Skeletal muscle tissue (tissue), 4 donors: ENCODE data around the gene KIF25. TPM values are rescaled to one million over a fixed set of nuclear protein-coding genes. Genes with fewer than 3 reads are reported as not detected.
"Not testable (repeated sequence)": the region's sequence is repeated elsewhere in the genome, so short reads cannot be mapped to it uniquely, and the experiment has no call there.

Experiments
- H3K27ac ChIP-seq: one replicate; pipeline ENCODE4 v1.7.0; 2013; ENCODE audit warnings: mild to moderate bottlenecking, low read depth, low read length, inconsistent platforms
- H3K27me3 ChIP-seq, 3 donors: one replicate each; pipeline ENCODE4 v1.7.0; 2013; ENCODE audit warnings: low read length in 3 of 3; ENCODE audit not compliant: control insufficient read depth in 3 of 3, insufficient read depth in 3 of 3
- H3K36me3 ChIP-seq, 3 donors: one replicate each; pipeline ENCODE4 v1.7.0; 2013; ENCODE audit warnings: low read length in 3 of 3; ENCODE audit not compliant: control insufficient read depth in 3 of 3, insufficient read depth in 3 of 3
- H3K4me1 ChIP-seq, 3 donors: one replicate each; pipeline ENCODE4 v1.7.0; 2013; ENCODE audit warnings: low read length in 3 of 3, mild to moderate bottlenecking in 3 of 3; ENCODE audit not compliant: control insufficient read depth in 3 of 3, insufficient read depth in 3 of 3
- H3K4me3 ChIP-seq, 3 donors: one replicate each; pipeline ENCODE4 v1.7.0; 2013; ENCODE audit warnings: low read length in 3 of 3
- H3K9ac ChIP-seq, 3 donors: one replicate each; pipeline ENCODE4 v1.7.0; 2013; ENCODE audit warnings: low read length in 3 of 3, mild to moderate bottlenecking in 3 of 3, moderate library complexity in 2 of 3, low read depth in 1 of 3
- H3K9me3 ChIP-seq, 3 donors: one replicate each; pipeline ENCODE4 v1.7.0; 2013; ENCODE audit warnings: low read length in 3 of 3; ENCODE audit not compliant: control insufficient read depth in 3 of 3
- total RNA-seq: library from RNA; depleted of rRNA; stranded (reverse); fragments of >200 nt; gene quantifications from one replicate; pipeline ENCODE4 v1.2.3, GENCODE V29; 2014
- donor health status: Osteomylitis.

KIF25 gene
- total RNA-seq, 1 donor from 2014 or later, result not detected

- no peaks in the 10 kb centered on the region for H3K36me3 ChIP-seq
- H3K9ac ChIP-seq, result no peak overlapping the region
- peaks cover 0 to 11% (median 2%) of the 10 kb centered on the region in 3 donors for H3K4me1 ChIP-seq
- no peak overlapping the region for H3K4me3 ChIP-seq
- H3K27me3 ChIP-seq, result peaks cover 0 to 4% (median 0%) of the 10 kb centered on the region in 3 donors
- peak overlapping the region; percentile 28 for H3K27ac ChIP-seq
- H3K9me3 ChIP-seq, result no peaks in the 10 kb centered on the region
Observed at GRCh38 chr6:167993169-167993568, 4.3 kb upstream of the KIF25 start.

- no peak overlapping the region for H3K4me3 ChIP-seq
- peaks cover 0 to 4% (median 0%) of the 10 kb centered on the region in 3 donors for H3K27me3 ChIP-seq
- H3K9ac ChIP-seq, result peak overlapping the region in 1 of 3 donors; percentile 45
- peak overlapping the region; percentile 60 for H3K27ac ChIP-seq
- no peaks in the 10 kb centered on the region for H3K36me3 ChIP-seq
- H3K4me1 ChIP-seq, result peaks cover 0 to 8% (median 0%) of the 10 kb centered on the region in 3 donors
- no peaks in the 10 kb centered on the region for H3K9me3 ChIP-seq
Observed at GRCh38 chr6:167993831-167994230, 3.6 kb upstream of the KIF25 start.

GRCh38 chr6:167995302-167995701 is 2.2 kb upstream of the KIF25 start:
- Histone ChIP-seq H3K9ac (no peak overlapping the region), H3K36me3 (no peaks in the 10 kb centered on the region), H3K9me3 (no peaks in the 10 kb centered on the region), H3K4me1 (peaks cover 0 to 4% (median 0%) of the 10 kb centered on the region in 3 donors), H3K27ac (no peak overlapping the region), H3K27me3 (peaks cover 0 to 10% (median 0%) of the 10 kb centered on the region in 3 donors), H3K4me3 (no peak overlapping the region)

GRCh38 chr6:167995731-167996151 is 1.7 kb upstream of the KIF25 start:
- no peak overlapping the region for H3K27ac ChIP-seq
- H3K27me3 ChIP-seq, result peaks cover 0 to 12% (median 0%) of the 10 kb centered on the region in 3 donors
- no peaks in the 10 kb centered on the region for H3K9me3 ChIP-seq
- no peak overlapping the region for H3K9ac ChIP-seq
- no peak overlapping the region for H3K4me3 ChIP-seq
- H3K36me3 ChIP-seq, result no peaks in the 10 kb centered on the region
- peaks cover 0 to 4% (median 0%) of the 10 kb centered on the region in 3 donors for H3K4me1 ChIP-seq

- Histone ChIP-seq H3K4me3 (no peak overlapping the region), H3K4me1 (peaks cover 0 to 4% (median 0%) of the 10 kb centered on the region in 3 donors), H3K27ac (no peak overlapping the region)
Observed at GRCh38 chr6:167996424-167997199, 859 bp upstream of the KIF25 start.

GRCh38 chr6:167998215-167998614 is 744 bp downstream of the KIF25 start:
- Histone ChIP-seq H3K4me1 (peaks cover 0 to 4% (median under 1%) of the 10 kb centered on the region in 3 donors), H3K9me3 (no peaks in the 10 kb centered on the region), H3K27ac (no peak overlapping the region), H3K4me3 (no peak overlapping the region), H3K27me3 (peaks cover 0 to 12% (median under 1%) of the 10 kb centered on the region in 3 donors), H3K36me3 (no peaks in the 10 kb centered on the region), H3K9ac (no peak overlapping the region)

More at GRCh38 chr6:167996424-167997199, 859 bp upstream of the KIF25 start:
- H3K9me3 ChIP-seq, result no peaks in the 10 kb centered on the region
- no peaks in the 10 kb centered on the region for H3K36me3 ChIP-seq
- H3K27me3 ChIP-seq, result peaks cover 0 to 12% (median 0%) of the 10 kb centered on the region in 3 donors
- no peak overlapping the region for H3K9ac ChIP-seq

- Histone ChIP-seq H3K9ac (no peak overlapping the region), H3K27me3 (peaks cover 0 to 17% (median 6%) of the 10 kb centered on the region in 3 donors), H3K4me3 (no peak overlapping the region), H3K27ac (no peak overlapping the region), H3K4me1 (peaks cover 0 to 3% (median 0%) of the 10 kb centered on the region in 3 donors), H3K36me3 (no peaks in the 10 kb centered on the region), H3K9me3 (no peaks in the 10 kb centered on the region)
Observed at GRCh38 chr6:168000198-168001028, 2.9 kb downstream of the KIF25 start.

GRCh38 chr6:168001029-168001332 is 3.5 kb downstream of the KIF25 start:
- Histone ChIP-seq H3K36me3 (no peaks in the 10 kb centered on the region), H3K9me3 (no peaks in the 10 kb centered on the region), H3K4me1 (peaks cover 0 to 3% (median 0%) of the 10 kb centered on the region in 3 donors), H3K4me3 (no peak overlapping the region), H3K9ac (no peak overlapping the region), H3K27me3 (peaks cover 0 to 17% (median 6%) of the 10 kb centered on the region in 3 donors), H3K27ac (no peak overlapping the region)

- H3K36me3 ChIP-seq, H3K4me1 ChIP-seq, H3K4me3 ChIP-seq, H3K9ac ChIP-seq, H3K27ac ChIP-seq, H3K9me3 ChIP-seq: not testable (repeated sequence)
- H3K27me3 ChIP-seq, result peaks cover 0 to 17% (median 6%) of the 10 kb centered on the region in 3 donors
Observed at GRCh38 chr6:168001514-168001913, 4.0 kb downstream of the KIF25 start.

GRCh38 chr6:168002804-168003203 is 5.3 kb downstream of the KIF25 start:
- Histone ChIP-seq H3K27ac (no peak overlapping the region), H3K9me3 (no peaks in the 10 kb centered on the region), H3K9ac (no peak overlapping the region), H3K4me1 (peaks cover 0 to 3% (median 0%) of the 10 kb centered on the region in 3 donors), H3K27me3 (peaks cover 0 to 14% (median 6%) of the 10 kb centered on the region in 3 donors), H3K4me3 (no peak overlapping the region), H3K36me3 (no peaks in the 10 kb centered on the region)
